ENCODE data around the gene ARHGEF12. TPM values are rescaled to one million over a fixed set of nuclear protein-coding genes. Genes with fewer than 3 reads are reported as not detected.

The ARHGEF12 gene
- total RNA-seq, 2 donors from 2014 or later, result 113 to 132 TPM

- no peak for DNase-seq (ENCODE audit: low spot score)
- no peaks in the 10 kb centered on the region for H3K9me3 ChIP-seq
- H3K4me3 ChIP-seq, result no peak overlapping the region
- no peak overlapping the region for H3K27ac ChIP-seq
- no peaks in the 10 kb centered on the region for H3K27me3 ChIP-seq (replicated peaks; ENCODE audit: insufficient read depth)
- no peaks in the 10 kb centered on the region for H3K36me3 ChIP-seq
- no peak for TF ChIP-seq CTCF (IDR thresholded peaks at IDR 0.05)
- H3K4me1 ChIP-seq (ENCODE audit: control insufficient read depth in 1 of 2, low read depth in 2 of 2), result peaks cover 41 to 83% of the 10 kb centered on the region in 2 donors
- ATAC-seq (ENCODE audit: insufficient number of reproducible peaks, low FRiP score, low read depth), result no peak
Measured at GRCh38 chr11:120342678-120343077, 6.5 kb downstream of the ARHGEF12 start.

- no peak for DNase-seq (ENCODE audit: low spot score)
- TF ChIP-seq CTCF (IDR thresholded peaks at IDR 0.05), result no peak
- Histone ChIP-seq H3K4me3 (no peak overlapping the region), H3K36me3 (no peaks in the 10 kb centered on the region), H3K27ac (no peak overlapping the region), H3K4me1 (ENCODE audit: control insufficient read depth in 1 of 2, low read depth in 2 of 2) (peaks cover 45 to 90% of the 10 kb centered on the region in 2 donors), H3K9me3 (no peaks in the 10 kb centered on the region), H3K27me3 (replicated peaks; ENCODE audit: insufficient read depth) (no peaks in the 10 kb centered on the region)
- ATAC-seq (ENCODE audit: insufficient number of reproducible peaks, low FRiP score, low read depth), result no peak
Measured at GRCh38 chr11:120343429-120343828, 7.2 kb downstream of the ARHGEF12 start.

- no peak overlapping the region for H3K4me3 ChIP-seq
- DNase-seq (ENCODE audit: low spot score) (no peak), ATAC-seq (ENCODE audit: insufficient number of reproducible peaks, low FRiP score, low read depth) (no peak)
- peaks cover 48 to 94% of the 10 kb centered on the region in 2 donors for H3K4me1 ChIP-seq (ENCODE audit: control insufficient read depth in 1 of 2, low read depth in 2 of 2)
- H3K9me3 ChIP-seq, result no peaks in the 10 kb centered on the region
- TF ChIP-seq CTCF (IDR thresholded peaks at IDR 0.05), result no peak
- H3K36me3 ChIP-seq, result no peaks in the 10 kb centered on the region
- H3K27me3 ChIP-seq (replicated peaks; ENCODE audit: insufficient read depth), result no peaks in the 10 kb centered on the region
- no peak overlapping the region for H3K27ac ChIP-seq
Measured at GRCh38 chr11:120344302-120345004, 8.2 kb downstream of the ARHGEF12 start.

GRCh38 chr11:120346233-120346632, 10.0 kb downstream of the ARHGEF12 start:
- no peak for TF ChIP-seq CTCF (IDR thresholded peaks at IDR 0.05)
- no peak for DNase-seq (ENCODE audit: low spot score)
- H3K9me3 ChIP-seq, result no peaks in the 10 kb centered on the region
- peaks cover 52 to 85% of the 10 kb centered on the region in 2 donors for H3K4me1 ChIP-seq (ENCODE audit: control insufficient read depth in 1 of 2, low read depth in 2 of 2)
- no peak overlapping the region for H3K27ac ChIP-seq
- no peaks in the 10 kb centered on the region for H3K36me3 ChIP-seq
- no peak overlapping the region for H3K4me3 ChIP-seq
- H3K27me3 ChIP-seq (replicated peaks; ENCODE audit: insufficient read depth), result no peaks in the 10 kb centered on the region
- no peak for ATAC-seq (ENCODE audit: insufficient number of reproducible peaks, low FRiP score, low read depth)

GRCh38 chr11:120350637-120351036, 14.4 kb downstream of the ARHGEF12 start:
- Histone ChIP-seq H3K27ac (no peak overlapping the region), H3K4me1 (ENCODE audit: control insufficient read depth in 1 of 2, low read depth in 2 of 2) (peaks cover 30 to 47% of the 10 kb centered on the region in 2 donors), H3K27me3 (replicated peaks; ENCODE audit: insufficient read depth) (no peaks in the 10 kb centered on the region), H3K36me3 (no peaks in the 10 kb centered on the region), H3K9me3 (no peaks in the 10 kb centered on the region), H3K4me3 (no peak overlapping the region)
- TF ChIP-seq CTCF (IDR thresholded peaks at IDR 0.05), result no peak
- no peak for ATAC-seq (ENCODE audit: insufficient number of reproducible peaks, low FRiP score, low read depth)
- DNase-seq (ENCODE audit: low spot score), result no peak
